GM21825 (cell line): ENCODE data around the gene TREML2.

Experiments
- ATAC-seq: cut with Tn5 transposase; IDR thresholded peaks from one replicate; pipeline ENCODE4 v1.9.1; 2021; ENCODE audit warnings: mild to moderate bottlenecking, moderate library complexity; ENCODE audit not compliant: unreplicated experiment

Gene TREML2

DNA sequence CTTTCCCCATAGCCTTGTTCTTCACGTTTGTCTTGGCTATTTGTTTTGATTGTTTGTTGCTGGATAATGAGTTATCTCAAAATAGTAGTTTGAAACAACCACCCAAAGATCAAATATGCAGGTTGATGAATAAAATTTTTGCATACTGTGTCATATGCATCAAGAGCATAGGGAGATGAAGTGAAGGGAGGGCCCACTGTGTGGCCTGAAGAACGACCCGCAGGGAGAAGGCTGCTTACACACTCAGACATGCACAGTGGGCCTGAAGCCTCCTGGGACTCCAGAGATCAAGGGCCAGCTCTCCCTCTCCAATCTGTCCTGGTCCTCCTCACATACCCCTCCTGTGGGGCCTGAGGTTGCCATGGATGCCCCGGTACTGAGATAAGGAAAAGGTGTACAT lies 21.8 kb downstream of the TREML2 start:
- ATAC-seq, result no peak

DNA sequence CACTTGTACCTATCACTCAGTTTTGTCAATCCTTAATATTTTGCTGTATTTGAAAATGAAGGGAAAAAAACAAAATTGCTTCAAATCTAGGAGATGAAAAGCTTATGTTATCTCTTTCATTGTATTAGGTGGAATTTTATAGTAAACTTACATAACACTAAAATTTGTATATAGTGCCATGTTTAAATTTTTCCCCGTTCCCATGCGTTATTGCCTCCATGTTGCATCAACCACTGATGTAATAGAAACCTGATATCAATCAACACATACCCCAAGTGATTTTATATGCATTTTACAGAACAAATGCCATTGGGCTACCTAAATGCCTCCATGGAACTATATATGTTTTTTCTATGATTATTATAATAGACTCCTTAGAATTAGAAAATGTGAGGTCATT lies 23.3 kb downstream of the TREML2 start:
- ATAC-seq, result no peak

DNA sequence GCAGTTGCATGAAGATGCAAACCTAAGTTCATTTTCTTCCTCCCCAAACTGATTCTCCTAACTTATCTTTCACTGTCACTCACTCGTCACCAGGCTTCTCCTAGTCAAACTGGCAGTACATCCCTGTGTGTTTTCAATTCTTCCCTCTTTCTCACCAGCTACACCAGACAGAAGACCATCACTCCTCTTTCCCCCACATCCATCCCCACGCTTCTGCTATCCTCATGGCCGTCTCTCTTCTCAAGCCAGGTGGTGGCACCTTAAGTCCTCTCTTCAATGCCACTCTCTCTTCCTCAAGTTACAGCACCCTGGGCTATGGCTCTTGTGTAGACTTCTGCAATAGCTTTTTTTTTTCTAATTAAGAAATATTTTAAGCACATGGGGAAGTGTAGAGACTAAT lies 23.7 kb downstream of the TREML2 start:
- ATAC-seq, result no peak

DNA sequence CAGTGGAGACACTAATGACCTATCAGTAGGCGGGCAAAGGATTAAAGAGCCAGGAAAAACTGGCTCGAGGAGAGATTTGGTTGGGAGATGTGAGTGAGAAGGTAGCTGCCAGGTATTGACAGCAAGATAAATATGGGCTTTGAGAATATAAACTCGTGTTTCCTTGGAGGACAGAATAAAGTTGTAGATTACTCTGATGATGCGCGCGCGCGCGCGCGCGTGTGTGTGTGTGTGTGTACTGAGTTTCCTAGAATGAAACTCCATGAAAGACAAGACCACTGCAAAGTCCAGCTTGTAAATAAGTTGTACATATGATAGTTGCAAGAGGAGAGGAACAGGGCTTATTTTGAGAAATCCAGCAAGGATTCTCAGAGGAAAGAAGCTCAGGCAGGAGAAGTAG lies 24.8 kb downstream of the TREML2 start:
- ATAC-seq, result no peak

DNA sequence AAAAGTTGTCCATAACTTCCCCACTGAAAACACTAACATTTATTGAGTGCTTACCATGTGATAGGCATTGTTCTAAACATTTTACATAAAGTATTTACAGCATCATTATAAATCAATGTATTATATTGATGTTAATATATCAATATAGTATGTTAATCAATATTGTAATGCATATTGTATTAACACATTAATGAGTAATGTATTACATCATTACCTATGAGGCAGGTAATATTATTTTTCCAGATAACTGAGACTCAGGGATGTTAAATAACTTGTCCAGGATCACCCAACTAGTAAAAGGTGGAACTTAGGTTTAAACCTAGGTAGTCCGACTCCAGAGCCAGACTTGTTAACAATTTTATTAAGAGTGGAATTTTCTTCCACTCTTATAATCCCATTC lies 25.9 kb downstream of the TREML2 start:
- ATAC-seq, result no peak

DNA sequence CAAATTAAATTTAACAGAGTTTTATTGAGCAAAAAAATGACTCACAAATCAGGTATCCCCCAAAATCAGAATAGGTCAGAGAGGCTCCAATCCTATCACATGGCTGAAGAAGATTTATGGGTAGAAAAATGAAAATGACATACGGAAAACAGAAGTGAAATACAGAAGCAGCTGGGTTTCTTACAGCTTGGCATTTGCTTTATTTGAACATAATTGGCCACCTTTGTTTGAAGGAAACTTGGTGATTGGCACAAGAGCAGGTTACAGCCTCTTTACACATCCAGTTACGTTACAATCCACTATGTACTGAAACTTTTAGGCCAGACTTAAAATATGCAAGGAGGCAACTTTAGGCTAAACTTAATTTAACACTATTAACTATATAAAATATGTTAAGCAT lies 26.3 kb downstream of the TREML2 start:
- ATAC-seq, result no peak

DNA sequence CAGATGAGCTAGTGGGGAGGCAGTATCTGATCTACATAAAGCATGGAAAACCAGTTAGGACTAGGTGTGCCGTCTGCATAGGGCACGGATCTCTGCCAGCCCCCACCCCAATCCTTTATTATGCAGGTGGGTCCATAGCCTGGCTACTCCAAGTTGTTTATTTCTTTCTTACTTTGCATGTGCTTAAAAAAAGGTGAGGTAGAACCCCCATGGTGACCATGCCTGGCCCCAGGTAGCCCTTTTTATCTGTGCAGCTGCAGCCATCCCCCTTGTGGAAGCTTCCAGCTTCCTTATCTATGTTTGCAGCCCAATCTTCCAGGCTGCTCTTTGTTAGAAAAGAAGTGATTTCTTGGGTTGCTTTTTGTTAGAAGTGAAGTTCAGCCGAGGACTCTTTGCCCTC lies 29.0 kb downstream of the TREML2 start:
- ATAC-seq, result no peak

DNA sequence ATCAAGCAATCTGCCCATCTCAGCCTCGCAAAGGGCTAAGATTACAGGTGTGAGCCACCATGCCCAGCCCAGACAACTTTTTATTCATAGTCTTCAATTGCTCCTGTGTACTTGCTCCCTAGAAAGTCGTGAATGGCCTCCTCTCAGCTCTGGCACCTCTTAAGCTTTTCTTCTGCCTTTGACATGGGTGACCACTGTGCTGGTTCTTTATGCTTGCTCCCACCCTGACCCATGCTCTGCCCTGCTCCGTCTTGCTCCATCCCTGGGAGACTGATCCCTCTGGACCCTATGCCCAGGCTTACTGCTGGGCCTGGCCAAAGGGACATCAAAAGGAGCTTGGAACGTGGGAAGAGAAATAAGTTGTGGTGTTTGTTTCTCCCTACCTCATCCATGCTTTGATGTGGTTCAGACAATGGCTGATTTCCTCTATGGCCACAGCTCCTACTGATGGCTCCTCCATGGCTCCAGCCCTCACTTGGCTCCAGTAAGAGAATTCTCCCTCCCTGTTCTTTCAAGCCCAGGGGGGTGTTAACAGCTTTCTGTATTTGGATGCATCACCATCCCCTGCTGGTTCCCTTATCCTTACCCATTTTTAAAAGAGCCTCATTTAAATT lies 30.3 kb downstream of the TREML2 start:
- no peak for ATAC-seq

DNA sequence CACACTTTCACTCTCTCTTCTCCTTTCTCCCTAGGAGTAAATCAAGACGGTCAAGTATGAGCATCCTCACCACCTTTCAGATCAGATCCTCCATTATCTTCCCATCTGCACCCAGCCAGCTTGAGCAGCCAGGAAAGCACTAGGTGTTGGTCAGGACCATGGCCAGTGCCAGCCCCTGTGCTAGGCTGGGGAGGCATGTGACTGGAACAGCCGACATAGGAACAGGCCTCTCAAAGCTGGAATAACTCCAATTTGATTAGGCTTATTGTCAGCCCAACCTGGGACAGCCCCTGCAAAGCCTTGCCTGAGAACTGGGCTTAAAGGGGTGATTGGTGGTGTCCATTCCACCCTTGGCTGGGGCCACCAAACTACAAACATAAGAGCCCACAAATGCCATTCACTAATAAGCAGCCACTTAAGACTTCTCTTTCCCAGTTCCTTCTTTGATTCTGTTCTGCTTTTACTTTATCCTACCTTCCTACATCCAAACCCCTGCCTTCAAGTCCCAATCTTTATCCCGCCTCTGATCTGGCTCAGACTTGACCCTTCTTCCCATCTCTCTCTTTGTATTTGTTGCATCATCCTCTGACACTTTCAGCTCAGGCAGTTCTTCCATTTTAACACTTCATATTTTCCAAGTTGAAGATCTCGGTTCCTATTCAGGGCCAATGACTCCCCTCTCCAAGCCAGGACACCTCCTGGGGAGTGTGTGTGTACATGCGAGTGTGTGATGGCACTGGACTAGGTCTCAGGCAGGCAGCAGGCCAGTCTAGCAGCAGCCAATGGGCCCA lies 33.6 kb downstream of the TREML2 start:
- no peak for ATAC-seq

DNA sequence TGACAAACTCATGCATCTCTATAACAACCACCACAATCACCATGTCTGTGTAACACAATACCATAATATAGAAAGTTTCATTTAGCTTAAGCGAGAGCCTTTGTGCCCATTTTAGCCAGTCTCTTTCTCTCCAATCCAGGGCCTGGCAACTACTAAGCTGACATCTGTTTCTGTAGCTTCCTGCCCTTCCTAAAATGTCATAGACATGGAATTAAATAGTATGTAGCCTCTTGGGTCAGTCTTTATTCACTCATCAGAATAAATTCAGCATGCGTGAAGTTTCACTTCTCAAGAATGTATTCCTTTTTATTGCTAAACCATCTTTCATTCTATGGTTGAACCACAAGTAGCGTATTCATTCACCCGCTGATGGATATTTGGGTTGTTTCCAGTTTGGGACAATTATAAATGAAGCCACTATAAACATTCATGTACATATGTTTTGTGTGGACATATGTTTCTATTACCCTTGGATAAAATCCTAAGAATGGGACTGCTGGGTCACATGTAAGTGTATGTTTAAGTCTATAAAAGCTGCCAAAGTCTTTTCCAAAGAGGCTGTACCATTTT lies 36.3 kb downstream of the TREML2 start:
- no peak for ATAC-seq

DNA sequence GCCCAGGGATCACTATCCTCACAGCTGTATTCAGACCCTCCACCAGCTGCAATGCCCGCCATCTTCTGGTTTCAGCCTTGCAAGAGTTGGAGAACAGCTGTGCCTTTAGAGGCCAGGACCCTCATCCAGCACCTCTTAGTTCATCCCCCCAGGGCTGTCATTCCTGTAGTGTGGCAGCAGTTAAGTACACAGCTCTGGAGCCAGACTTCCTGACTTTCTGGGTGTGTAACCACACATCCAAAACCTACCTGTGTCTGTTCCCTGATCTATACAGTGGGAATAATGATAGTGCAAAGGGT lies 37.6 kb downstream of the TREML2 start:
- ATAC-seq, result no peak

DNA sequence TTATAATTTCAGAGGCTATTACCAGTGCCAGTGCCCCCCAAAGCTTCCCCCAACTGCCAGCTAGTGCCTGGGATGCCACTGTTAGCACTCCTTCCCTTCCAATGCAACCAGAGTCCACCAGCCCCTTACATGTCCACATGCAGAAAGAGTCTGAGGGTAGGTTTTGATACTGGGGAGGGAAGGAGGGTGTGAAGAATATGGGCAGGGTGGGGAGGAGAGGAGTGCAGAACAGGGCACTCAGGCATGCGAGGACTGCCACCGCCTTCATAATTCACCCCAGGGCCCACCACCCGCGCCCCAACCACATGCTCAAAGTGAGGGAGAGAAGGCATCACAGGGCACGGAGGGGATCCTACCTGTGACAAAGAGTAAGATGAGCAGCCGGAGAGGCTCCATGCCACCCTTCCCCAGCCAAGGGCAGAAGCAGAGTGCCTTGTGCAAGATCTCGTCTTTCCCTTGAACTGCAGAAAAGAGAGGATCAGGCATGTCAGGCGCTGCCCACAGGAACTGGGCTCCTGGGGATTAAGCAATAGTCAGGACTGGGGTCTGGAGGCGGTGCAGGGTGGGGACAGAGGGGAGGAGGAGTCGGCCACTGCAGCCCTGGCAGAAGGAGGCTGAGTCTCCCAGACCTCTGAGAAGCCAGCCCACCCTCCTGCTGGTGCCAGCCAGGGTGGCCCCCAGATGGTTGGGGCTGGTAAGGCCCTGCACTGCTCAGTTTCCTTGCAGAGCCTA lies 38.1 kb downstream of the TREML2 start, which contains the start of gene TREM2:
TSS of gene TREM2 (minus strand) at position 430 of the 732 bp plus-strand sequence. CDS start at position 396, 34 bp downstream.
- no peak for ATAC-seq

DNA sequence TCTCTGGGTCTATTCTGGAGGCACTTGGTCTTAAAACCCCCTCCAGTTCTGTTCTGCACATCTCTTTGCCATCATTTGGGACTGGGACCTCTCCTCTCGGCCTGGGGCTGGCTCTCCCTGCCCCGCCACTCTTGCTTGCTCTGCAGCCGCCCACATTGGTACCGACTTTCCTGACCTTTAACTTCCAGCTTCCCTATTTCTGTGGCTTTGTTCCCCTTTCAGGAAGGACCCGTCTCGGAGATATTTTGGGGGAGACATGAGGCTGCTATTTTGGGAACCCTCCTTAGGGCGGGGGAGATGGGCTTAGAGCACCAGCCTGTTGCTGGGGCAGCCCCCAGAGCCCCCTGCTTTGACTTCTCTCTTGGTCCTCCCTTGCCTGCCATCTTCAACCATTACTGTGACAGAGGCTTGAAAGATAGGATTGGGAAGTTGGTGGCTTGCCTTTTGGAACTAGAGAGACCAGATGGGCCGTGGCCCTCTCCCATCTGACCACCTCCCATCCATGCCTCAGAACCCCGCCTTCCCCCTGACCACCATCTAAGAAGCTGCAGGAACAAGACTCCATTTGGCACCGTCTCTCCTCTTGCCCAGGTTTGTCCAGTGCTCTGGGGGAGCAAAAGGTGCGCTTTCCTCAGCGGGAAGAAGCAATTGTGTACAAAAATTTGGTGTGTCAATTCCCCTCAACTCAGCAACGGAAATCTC lies 38.9 kb downstream of the TREML2 start:
- ATAC-seq, result no peak

DNA sequence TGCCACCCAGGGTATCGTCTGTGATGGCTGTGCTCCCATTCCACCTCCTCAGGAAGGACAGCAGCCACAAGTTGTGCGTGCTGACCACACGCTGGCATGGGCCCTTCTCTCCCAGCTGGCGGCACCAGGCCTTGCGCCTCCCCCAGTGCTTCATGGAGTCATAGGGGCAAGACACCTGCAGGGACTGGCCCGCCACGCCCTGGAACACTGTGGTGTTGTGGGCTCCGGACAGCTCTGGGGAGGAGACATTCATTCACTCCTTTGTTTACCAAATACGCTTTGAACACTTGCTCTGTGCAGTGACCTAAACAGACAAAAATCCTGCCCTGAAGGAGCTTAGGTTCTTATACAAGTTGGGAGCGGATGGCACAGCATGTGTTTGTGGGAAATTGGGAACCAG lies 39.6 kb downstream of the TREML2 start:
- ATAC-seq, result no peak

DNA sequence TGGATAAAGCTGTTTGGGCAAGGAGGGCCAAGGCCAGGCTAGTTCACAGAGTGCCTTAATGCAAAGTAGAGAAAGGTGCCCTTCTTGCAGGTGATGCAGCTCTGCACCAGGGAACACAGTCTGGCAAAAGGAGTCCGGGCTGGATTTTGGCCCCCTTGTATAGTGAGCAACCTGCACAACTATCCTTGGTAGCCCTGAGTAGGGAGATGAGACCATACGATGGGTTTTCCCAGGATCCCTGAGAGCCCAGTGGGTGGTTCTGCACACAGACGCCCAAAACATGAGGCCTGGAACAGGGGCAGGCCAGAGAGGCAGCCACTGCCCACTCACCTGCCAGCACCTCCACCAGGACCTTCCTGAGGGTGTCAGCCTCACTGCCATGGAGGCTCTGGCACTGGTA lies 40.0 kb downstream of the TREML2 start:
- ATAC-seq, result no peak

DNA sequence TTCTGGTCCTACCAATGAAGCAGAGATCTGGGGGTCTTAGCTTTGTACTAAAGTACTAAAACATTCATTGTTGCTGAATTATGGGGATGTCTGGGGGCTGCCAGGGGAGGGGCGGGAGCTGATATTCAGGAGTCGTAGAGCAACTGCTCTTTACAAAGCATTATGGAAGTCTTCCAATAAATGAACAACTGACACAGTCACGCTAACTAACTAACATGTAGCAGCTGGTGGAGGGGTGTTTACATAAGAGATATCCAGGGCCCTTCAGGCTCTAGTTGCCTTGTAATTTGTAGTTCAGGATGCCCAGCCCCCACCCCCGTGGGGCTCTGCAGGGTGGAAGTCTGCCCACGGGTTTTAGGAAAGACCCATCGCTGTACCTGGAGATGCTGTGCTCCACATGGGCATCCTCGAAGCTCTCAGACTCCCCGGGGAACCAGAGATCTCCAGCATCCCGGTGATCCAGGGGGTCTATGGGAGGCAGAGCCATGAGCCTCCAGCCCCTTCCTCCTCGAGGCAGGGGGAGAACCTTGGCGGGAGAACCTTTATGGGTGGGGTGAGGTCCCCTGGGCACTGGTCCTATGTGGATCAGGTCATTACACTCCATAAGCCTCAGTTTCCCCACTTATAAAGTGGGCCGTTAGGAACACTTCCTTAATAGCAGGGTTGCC lies 41.4 kb downstream of the TREML2 start:
- ATAC-seq, result no peak

DNA sequence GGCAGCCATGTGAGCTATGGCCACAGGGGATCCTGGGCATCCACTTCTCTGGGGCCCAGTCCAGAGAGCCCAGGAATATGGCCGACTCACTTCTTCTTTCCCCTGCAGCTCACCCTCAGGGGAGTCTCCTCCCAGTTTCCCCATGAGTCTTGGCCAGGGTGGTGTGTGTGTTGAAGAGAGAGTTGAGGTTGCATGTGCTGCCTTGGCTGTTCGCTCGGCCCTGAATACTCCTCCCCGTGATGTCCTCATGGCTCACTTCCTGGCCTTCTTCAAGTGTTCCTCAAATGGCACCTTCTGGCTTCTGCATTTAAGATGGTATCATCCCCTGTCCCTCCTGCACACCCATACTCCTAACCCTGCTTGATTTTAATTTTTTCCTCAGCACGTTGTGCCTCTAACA lies 43.6 kb downstream of the TREML2 start:
- no peak for ATAC-seq

DNA sequence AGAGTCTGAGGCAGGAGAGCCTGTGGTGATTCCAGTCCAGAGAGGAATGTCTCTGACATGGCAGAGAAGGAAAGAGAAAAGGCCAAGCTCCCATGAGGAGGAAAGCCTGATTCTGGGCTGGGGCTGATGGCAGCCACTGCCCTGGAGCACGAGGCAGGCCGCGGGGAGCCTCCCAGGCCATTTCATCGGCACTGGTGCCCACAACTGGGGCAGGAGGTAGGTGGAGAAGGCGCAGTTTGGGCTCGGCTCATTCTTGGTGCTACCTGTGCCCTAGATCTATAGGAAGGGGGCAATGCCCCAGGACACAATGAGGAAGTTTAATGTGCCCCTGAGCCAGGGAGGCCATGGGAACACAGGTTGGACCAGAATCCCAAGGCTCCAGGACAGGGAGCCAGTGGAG lies 44.2 kb downstream of the TREML2 start:
- no peak for ATAC-seq

DNA sequence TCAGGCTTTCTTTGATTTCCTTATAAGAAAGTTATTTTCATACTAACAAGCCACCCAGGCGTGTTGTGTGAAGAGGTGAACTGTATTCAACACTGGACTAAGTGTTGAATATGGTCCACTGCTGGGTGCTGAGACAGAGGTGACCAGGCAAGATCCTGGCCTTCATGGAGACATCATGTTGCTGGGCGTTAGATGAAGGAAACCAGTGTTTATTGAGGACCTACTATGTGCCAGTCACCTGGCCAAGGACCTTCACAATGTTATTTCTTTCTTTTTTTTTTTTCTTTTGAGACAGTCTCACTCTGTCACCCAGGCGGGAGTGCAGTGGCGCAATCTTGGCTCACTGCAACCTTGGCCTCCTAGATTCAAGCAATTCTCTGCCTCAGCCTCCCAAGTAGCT lies 44.9 kb downstream of the TREML2 start:
- no peak for ATAC-seq

DNA sequence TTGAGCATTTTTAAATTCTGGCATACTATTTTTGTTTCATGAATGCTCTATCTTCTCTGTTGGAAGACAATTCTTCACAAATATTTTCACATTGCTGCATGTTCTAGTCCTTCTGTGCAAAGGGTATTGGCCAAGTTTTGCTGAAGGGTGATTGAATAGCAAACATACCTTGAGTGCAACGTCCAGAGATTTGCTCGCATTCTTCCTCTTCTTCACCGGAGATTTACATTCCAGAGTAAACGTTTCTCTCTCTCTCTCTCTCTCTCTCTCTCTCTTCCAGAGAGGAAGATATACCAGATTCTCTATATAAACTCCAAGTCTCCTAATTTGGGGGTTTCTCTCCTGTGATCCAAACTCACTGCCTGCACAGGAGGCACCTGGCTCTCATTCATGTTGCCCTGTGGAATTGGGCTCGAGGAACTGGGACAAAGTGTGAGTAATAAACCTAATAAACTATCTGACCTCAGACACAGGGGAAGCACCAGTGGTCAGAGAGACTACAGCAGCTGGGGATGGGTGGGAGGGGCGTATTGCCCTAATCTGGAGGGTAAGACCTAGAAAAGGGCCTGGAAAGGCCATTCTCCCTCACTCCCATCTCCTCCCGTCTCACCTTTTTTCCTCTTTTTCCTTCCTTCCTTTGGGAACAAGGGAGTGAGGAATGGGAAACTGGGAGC lies 45.7 kb downstream of the TREML2 start:
- ATAC-seq, result no peak
